GM13976 (cell line): ENCODE measurements around the gene PLXNA1.
A peak's percentile ranks its signal among the peaks of the same experiment; 100 is the strongest.

Experiments used
- DNase-seq: peaks from one replicate; pipeline ENCODE4 v3.0.0; 2012; ENCODE audit warnings: low spot score
- in situ Hi-C: fragments of 300-500 bp; cut with MboI; formaldehyde crosslinking; loops from one replicate; pipeline ENCODE4 v1.12.0; 2022; ENCODE audit warnings: low sequenced_read_pairs, mixed read lengths, inconsistent platforms; ENCODE audit not compliant: unreplicated experiment
- TF ChIP-seq, protein P1 (sequence below): IDR thresholded peaks from 2 replicates; pipeline ENCODE4 v1.5.1; 2012; ENCODE audit warnings: borderline replicate concordance, mild to moderate bottlenecking; ENCODE audit not compliant: insufficient read depth; ENCODE audit errors: extremely low read depth, missing control alignments, control extremely low read depth

Gene PLXNA1

DNA sequence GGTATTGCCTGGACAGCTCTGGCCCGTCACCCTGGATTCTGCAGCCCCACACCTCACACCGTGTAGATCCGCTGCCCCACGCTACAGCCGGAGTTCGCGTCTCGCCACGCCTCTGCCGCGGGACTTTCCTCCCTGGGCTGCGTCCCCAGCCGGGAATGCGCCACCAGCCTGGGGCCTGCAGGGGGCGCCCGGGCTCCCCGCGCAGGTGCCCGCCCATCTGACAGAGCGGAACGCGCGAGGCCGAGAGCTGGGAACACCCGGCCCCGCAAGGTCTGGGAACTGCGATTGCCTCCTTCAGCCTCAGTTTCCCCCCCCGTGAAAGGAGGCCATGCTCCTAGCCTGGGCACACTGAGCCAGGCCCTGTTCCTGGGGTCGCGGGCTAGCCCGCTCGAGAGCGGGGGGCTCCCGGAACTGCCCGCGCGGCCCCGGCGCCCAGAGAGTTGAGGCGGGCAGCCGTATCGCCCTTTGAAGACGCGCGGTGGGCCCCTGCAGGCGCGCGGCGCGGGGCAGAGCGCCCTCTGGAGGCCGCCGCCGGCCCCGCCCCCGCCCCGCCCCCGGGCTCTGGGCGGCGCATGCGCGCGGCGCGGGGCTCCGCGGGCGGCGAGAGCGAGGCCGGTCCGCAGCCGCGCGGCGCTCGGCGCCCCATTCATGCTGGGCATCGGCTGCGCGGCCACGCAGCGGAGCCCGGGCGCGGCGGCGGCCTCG lies at the start of gene PLXNA1:
PLXNA1 (plus strand) TSS at position 645 of the 705 bp plus-strand sequence. CDS start 5,479 bp downstream, outside the sequence.
- TF ChIP-seq, protein P1, sequence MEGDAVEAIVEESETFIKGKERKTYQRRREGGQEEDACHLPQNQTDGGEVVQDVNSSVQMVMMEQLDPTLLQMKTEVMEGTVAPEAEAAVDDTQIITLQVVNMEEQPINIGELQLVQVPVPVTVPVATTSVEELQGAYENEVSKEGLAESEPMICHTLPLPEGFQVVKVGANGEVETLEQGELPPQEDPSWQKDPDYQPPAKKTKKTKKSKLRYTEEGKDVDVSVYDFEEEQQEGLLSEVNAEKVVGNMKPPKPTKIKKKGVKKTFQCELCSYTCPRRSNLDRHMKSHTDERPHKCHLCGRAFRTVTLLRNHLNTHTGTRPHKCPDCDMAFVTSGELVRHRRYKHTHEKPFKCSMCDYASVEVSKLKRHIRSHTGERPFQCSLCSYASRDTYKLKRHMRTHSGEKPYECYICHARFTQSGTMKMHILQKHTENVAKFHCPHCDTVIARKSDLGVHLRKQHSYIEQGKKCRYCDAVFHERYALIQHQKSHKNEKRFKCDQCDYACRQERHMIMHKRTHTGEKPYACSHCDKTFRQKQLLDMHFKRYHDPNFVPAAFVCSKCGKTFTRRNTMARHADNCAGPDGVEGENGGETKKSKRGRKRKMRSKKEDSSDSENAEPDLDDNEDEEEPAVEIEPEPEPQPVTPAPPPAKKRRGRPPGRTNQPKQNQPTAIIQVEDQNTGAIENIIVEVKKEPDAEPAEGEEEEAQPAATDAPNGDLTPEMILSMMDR: peak; percentile 95
- DNase-seq: peak; percentile 93
- in situ Hi-C loops: no loop called here

DNA sequence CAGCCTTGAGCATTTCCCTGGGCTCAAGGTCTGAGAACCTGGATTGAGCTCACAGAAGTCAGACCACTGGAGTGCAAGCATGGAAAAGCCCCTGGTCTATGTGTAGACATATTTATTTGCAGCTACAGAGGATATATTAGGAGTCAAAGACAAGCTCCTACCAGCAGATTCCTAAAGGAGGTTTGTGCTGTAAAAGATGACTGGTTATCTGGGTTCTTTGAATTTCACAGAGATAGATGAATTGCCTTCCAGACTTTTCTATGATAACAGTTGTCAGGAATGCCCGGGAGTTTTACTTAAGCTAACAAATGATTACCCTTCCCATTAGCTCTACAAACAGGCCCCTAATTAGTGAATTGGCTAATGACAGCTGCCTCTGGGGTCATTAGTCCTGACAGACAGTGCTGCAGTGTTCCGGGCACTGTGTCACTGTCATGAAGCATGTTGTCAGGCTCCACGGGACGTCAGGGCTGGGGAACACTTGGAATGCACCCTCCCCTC lies 48.8 kb upstream of the PLXNA1 start:
- no peak for DNase-seq
- in situ Hi-C loops: no loop called here
- TF ChIP-seq, protein P1: no peak

DNA sequence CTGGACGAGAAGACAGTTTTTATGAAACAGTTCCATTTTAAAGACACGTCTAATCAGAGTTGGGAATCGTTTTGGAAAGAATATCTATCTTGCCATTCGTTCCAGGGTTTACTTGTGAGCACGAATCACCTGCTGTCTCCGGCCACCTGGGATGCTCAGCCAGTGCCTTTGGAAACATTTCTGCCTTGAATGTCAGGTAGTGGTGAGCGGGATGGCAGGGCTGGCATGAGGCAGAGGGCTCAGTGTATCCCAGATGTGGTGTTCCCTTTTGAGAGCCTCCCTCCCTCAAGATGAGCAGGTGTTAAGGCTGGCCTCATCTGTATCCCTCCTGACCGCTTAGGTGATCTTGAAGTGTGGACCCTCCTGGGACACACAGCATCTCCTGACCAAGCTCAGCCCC lies 47.9 kb upstream of the PLXNA1 start:
- no peak for DNase-seq
- TF ChIP-seq, protein P1: no peak
- in situ Hi-C loops: no loop called here

DNA sequence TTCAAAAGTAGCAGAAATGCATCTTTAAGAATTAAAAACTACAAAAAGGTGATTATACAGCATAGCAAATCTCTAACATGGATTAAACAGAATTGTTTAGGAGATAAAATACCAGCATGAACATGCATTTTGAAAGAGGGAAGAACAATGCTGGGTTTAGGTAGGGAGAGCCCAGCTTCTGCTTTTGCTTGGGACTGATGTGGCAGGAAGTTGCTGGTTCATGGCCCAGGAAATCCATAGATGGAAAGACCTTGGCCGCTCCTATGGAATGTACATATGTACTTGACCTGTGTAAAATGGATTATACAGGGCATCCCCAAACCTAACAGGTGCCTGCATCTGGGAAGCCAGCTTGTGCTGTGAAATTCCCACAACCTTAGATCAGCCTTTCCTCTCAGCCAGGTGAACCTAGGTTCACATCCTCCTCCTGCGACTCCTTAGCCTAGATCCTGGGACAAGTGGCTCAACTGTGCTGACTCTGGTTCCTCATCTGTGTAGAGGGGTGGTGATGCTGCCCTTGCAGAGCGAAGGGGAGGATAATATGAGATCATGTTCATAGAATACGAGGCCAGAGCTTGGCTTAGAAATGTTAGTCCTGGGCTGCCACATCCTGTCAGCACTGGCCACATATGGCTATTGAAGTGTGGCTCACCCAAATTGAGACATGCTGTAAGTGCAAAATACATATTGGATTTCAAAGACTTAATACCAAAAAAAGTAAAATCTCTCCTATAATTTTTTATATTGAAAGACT lies 47.0 kb upstream of the PLXNA1 start:
- DNase-seq: no peak
- TF ChIP-seq, protein P1: no peak
- in situ Hi-C loops: no loop called here

DNA sequence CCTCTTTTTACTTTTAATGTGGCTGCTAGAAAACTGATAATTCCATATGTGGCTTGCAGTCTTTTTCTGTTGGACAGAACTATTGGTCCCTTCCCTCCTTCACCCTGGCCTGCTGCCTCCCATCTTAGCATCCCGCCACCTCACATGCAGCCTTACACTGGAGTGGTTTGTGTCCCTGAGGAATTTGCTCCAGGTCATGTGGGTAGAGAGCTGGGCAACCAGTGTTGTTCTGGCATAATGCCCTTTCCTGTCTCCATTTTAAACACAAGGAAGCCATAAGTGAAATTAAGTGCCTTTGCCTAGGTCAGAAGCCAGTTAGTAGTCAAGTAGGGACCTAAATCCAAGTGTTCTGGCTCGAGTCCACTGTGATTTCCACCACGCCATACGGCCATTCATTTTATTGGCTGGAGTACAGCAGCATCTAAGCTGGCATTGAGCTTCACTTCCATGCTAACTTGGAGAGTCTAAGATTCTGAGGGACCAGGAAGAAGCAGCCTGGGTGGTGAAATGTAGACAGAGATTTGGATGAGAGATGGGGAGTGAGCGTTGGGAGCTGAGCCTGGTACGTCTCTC lies 46.0 kb upstream of the PLXNA1 start:
- in situ Hi-C loops: no loop called here
- TF ChIP-seq, protein P1: no peak
- no peak for DNase-seq

DNA sequence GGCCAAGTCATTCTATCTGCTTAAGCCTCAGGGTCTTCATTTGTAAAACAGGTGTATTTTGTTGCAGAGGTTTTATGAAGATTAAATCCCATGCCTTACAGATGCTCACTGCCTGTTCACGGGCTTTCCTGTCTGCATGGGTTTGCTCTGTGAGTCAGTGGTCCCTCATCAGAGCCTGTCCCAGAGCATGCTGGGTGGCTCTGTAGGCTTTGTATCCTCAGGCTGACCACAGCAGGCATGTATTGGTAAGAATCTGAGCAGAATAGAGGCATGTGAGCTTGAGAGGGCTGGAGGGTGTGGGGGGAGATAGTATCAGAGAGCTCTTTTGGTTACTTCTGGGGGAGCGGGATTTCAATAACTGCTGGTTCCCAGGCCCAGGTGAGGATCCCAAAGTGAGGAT lies 45.4 kb upstream of the PLXNA1 start:
- no peak for DNase-seq
- TF ChIP-seq, protein P1: no peak
- in situ Hi-C loops: no loop called here
